ENCODE data around the gene RSAD2. TPM values are rescaled to one million over a fixed set of nuclear protein-coding genes. Genes with fewer than 3 reads are reported as not detected.

Gene RSAD2
- total RNA-seq, 2 experiments from 2014 or later, result 8.1 to 10.2 TPM

GRCh38 chr2:6864923-6865345, 12.6 kb upstream of the RSAD2 start:
- Mint-ChIP-seq H3K27me3 (peaks cover 7% of the 10 kb centered on the region), H3K36me3 (ENCODE audit: low read depth) (peaks cover 27% of the 10 kb centered on the region), H3K4me3 (peak overlapping the region; percentile 66), H3K4me1 (peaks cover 12% of the 10 kb centered on the region), H3K27ac (peak overlapping the region; percentile 72), H3K9me3 (ENCODE audit: low read depth) (peaks cover 4% of the 10 kb centered on the region)
- POLR2A ChIA-PET, result no interaction called here
- DNase-seq (peak; percentile 47), ATAC-seq (no peak)
- intact Hi-C loops (cut with DNase I, micrococcal nuclease), result loop anchor here (1.0 to 2.0 kb wide), 5 partner anchors 12 to 52 kb away; partner anchors contain the start of genes RNF144A (in 1 of the 2) and RSAD2 (in 1 of the 2)
- CTCF ChIA-PET, result interaction anchor here (0.7 to 6.9 kb wide), 6 partner anchors 13 to 195 kb away, joined by 3 to 59 read pairs (median 3); partner anchors contain the start of gene RSAD2

- peaks cover 7% of the 10 kb centered on the region for H3K27me3 Mint-ChIP-seq
- peaks cover 12% of the 10 kb centered on the region for H3K4me1 Mint-ChIP-seq
- ChIA-PET CTCF (interaction anchor here (0.6 to 6.9 kb wide), 9 partner anchors 12 to 194 kb away, joined by 3 to 59 read pairs (median 3); partner anchors contain the start of gene RSAD2), POLR2A (interaction anchor here (0.6 kb wide), 1 partner anchor 15 kb away, joined by 3 read pairs; no protein-coding TSS in a partner anchor)
- peak; percentile 89 for DNase-seq
- peak within 1 kb of the TSS; percentile 98 for H3K27ac Mint-ChIP-seq
- peaks cover 1% of the 10 kb centered on the region for H3K9me3 Mint-ChIP-seq (ENCODE audit: low read depth)
- peak within 1 kb of the TSS; percentile 93 for H3K4me3 Mint-ChIP-seq
- peaks cover 21% of the 10 kb centered on the region for H3K36me3 Mint-ChIP-seq (ENCODE audit: low read depth)
- peak; percentile 77 for ATAC-seq
- intact Hi-C loops (cut with DNase I, micrococcal nuclease), result loop anchor here (1.0 to 2.0 kb wide), 5 partner anchors 12 to 51 kb away; partner anchors contain the start of genes RNF144A (in 1 of the 2) and RSAD2 (in 1 of the 2)
These were observed 12.0 kb upstream of the RSAD2 start, which contains the start of gene CMPK2 for GRCh38 chr2:6865346-6866274. Gene CMPK2, minus strand, starts transcription at chr2:6865907. Its CDS starts 211 bp downstream, at chr2:6865696.

- DNase-seq, result peak; percentile 63
- Mint-ChIP-seq H3K27ac (peak overlapping the region; percentile 98), H3K4me1 (peaks cover 12% of the 10 kb centered on the region), H3K36me3 (ENCODE audit: low read depth) (peaks cover 14% of the 10 kb centered on the region), H3K9me3 (ENCODE audit: low read depth) (no peaks in the 10 kb centered on the region), H3K27me3 (peaks cover 7% of the 10 kb centered on the region), H3K4me3 (peak overlapping the region; percentile 93)
- ATAC-seq, result peak; percentile 65
- intact Hi-C loops (cut with DNase I, micrococcal nuclease), result no loop called here
- POLR2A ChIA-PET, result interaction anchor here (0.6 kb wide), 1 partner anchor 14 kb away, joined by 3 read pairs; no protein-coding TSS in a partner anchor
- CTCF ChIA-PET, result interaction anchor here (0.6 to 6.9 kb wide), 10 partner anchors 12 to 179 kb away, joined by 3 to 59 read pairs (median 4); partner anchors contain the start of gene RSAD2
These were observed 11.3 kb upstream of the RSAD2 start for GRCh38 chr2:6866275-6866671.

GRCh38 chr2:6866982-6867381, 10.6 kb upstream of the RSAD2 start:
- POLR2A ChIA-PET, result no interaction called here
- ATAC-seq (no peak), DNase-seq (no peak)
- Mint-ChIP-seq H3K9me3 (ENCODE audit: low read depth) (no peaks in the 10 kb centered on the region), H3K4me1 (peaks cover 15% of the 10 kb centered on the region), H3K27ac (peak overlapping the region; percentile 2), H3K27me3 (peaks cover 7% of the 10 kb centered on the region), H3K36me3 (ENCODE audit: low read depth) (peaks cover 7% of the 10 kb centered on the region), H3K4me3 (no peak overlapping the region)
- CTCF ChIA-PET, result interaction anchor here (0.8 to 6.9 kb wide), 10 partner anchors 11 to 178 kb away, joined by 3 to 59 read pairs (median 4); partner anchors contain the start of gene RSAD2
- intact Hi-C loops (cut with DNase I, micrococcal nuclease), result no loop called here

GRCh38 chr2:6872394-6872793, 5.2 kb upstream of the RSAD2 start:
- ChIA-PET POLR2A (interaction anchor here (0.6 kb wide), 1 partner anchor 33 kb away, joined by 4 read pairs; no protein-coding TSS in a partner anchor), CTCF (interaction anchor here (0.6 to 1.7 kb wide), 8 partner anchors 13 to 171 kb away, joined by 3 to 5 read pairs (median 3); no protein-coding TSS in a partner anchor)
- H3K9me3 Mint-ChIP-seq (ENCODE audit: low read depth), result peaks cover 11% of the 10 kb centered on the region
- no peak overlapping the region for H3K4me3 Mint-ChIP-seq
- peaks cover 46% of the 10 kb centered on the region for H3K4me1 Mint-ChIP-seq
- peak overlapping the region; percentile 84 for H3K27ac Mint-ChIP-seq
- intact Hi-C loops (cut with DNase I, micrococcal nuclease), result no loop called here
- ATAC-seq (peak; percentile 49), DNase-seq (no peak)
- H3K27me3 Mint-ChIP-seq, result no peaks in the 10 kb centered on the region
- peaks cover 11% of the 10 kb centered on the region for H3K36me3 Mint-ChIP-seq (ENCODE audit: low read depth)

GRCh38 chr2:6874032-6874431, 3.5 kb upstream of the RSAD2 start:
- Mint-ChIP-seq H3K4me1 (peaks cover 60% of the 10 kb centered on the region), H3K27ac (no peak overlapping the region), H3K36me3 (ENCODE audit: low read depth) (peaks cover 11% of the 10 kb centered on the region), H3K27me3 (no peaks in the 10 kb centered on the region), H3K9me3 (ENCODE audit: low read depth) (peaks cover 11% of the 10 kb centered on the region), H3K4me3 (no peak overlapping the region)
- ChIA-PET CTCF (interaction anchor here (0.6 to 0.7 kb wide), 2 partner anchors 26 to 171 kb away, joined by 3 to 4 read pairs; no protein-coding TSS in a partner anchor), POLR2A (no interaction called here)
- intact Hi-C loops (cut with DNase I, micrococcal nuclease), result no loop called here
- DNase-seq (no peak), ATAC-seq (no peak)

- Mint-ChIP-seq H3K27me3 (no peaks in the 10 kb centered on the region), H3K9me3 (ENCODE audit: low read depth) (peaks cover 11% of the 10 kb centered on the region), H3K4me3 (no peak overlapping the region), H3K4me1 (peaks cover 80% of the 10 kb centered on the region), H3K27ac (no peak overlapping the region), H3K36me3 (ENCODE audit: low read depth) (peaks cover 11% of the 10 kb centered on the region)
- DNase-seq, result no peak
- intact Hi-C loops (cut with DNase I, micrococcal nuclease), result loop anchor here (2.0 kb wide), 1 partner anchor 32 kb away; no protein-coding TSS in a partner anchor
- ATAC-seq, result no peak
- CTCF ChIA-PET, result interaction anchor here (0.6 to 6.0 kb wide), 6 partner anchors 9 to 181 kb away, joined by 3 to 59 read pairs (median 3); partner anchors contain the start of gene CMPK2
- POLR2A ChIA-PET, result no interaction called here
These were observed 1.3 kb upstream of the RSAD2 start for GRCh38 chr2:6876309-6876708.

GRCh38 chr2:6878549-6878948, 972 bp downstream of the RSAD2 start:
- H3K4me1 Mint-ChIP-seq, result peaks cover 68% of the 10 kb centered on the region
- ChIA-PET POLR2A (interaction anchor here (0.9 kb wide), 1 partner anchor 29 kb away, joined by 6 read pairs; no protein-coding TSS in a partner anchor), CTCF (interaction anchor here (1.6 to 6.0 kb wide), 4 partner anchors 12 to 166 kb away, joined by 6 to 59 read pairs (median 14); partner anchors contain the start of gene CMPK2)
- intact Hi-C loops (cut with DNase I, micrococcal nuclease), result no loop called here
- DNase-seq (no peak), ATAC-seq (no peak)
- H3K4me3 Mint-ChIP-seq, result peak overlapping the region; percentile 63
- H3K27me3 Mint-ChIP-seq, result no peaks in the 10 kb centered on the region
- peak overlapping the region; percentile 62 for H3K27ac Mint-ChIP-seq
- H3K9me3 Mint-ChIP-seq (ENCODE audit: low read depth), result peaks cover 3% of the 10 kb centered on the region
- peaks cover 4% of the 10 kb centered on the region for H3K36me3 Mint-ChIP-seq (ENCODE audit: low read depth)

- ATAC-seq (no peak), DNase-seq (no peak)
- Mint-ChIP-seq H3K4me1 (peaks cover 66% of the 10 kb centered on the region), H3K27me3 (no peaks in the 10 kb centered on the region), H3K27ac (peak overlapping the region; percentile 56), H3K36me3 (ENCODE audit: low read depth) (peaks cover 2% of the 10 kb centered on the region), H3K9me3 (ENCODE audit: low read depth) (peaks cover under 1% of the 10 kb centered on the region), H3K4me3 (peak overlapping the region; percentile 63)
- CTCF ChIA-PET, result interaction anchor here (0.7 to 6.0 kb wide), 7 partner anchors 8 to 588 kb away, joined by 3 to 59 read pairs (median 6); partner anchors contain the start of gene CMPK2
- POLR2A ChIA-PET, result interaction anchor here (0.6 to 0.9 kb wide), 2 partner anchors 10 to 28 kb away, joined by 4 to 6 read pairs; no protein-coding TSS in a partner anchor
- intact Hi-C loops (cut with DNase I, micrococcal nuclease), result no loop called here
These were observed 1.4 kb downstream of the RSAD2 start for GRCh38 chr2:6879011-6879410.

- Mint-ChIP-seq H3K36me3 (ENCODE audit: low read depth) (peaks cover 3% of the 10 kb centered on the region), H3K4me1 (peaks cover 60% of the 10 kb centered on the region), H3K4me3 (peak overlapping the region; percentile 48), H3K9me3 (ENCODE audit: low read depth) (no peaks in the 10 kb centered on the region), H3K27me3 (no peaks in the 10 kb centered on the region), H3K27ac (peak overlapping the region; percentile 80)
- intact Hi-C loops (cut with DNase I, micrococcal nuclease), result no loop called here
- CTCF ChIA-PET, result interaction anchor here (0.7 to 6.0 kb wide), 7 partner anchors 9 to 164 kb away, joined by 3 to 59 read pairs (median 6); partner anchors contain the start of gene CMPK2
- ATAC-seq, result no peak
- DNase-seq, result no peak
- POLR2A ChIA-PET, result interaction anchor here (0.6 kb wide), 1 partner anchor 14 kb away, joined by 3 read pairs; no protein-coding TSS in a partner anchor
These were observed 2.7 kb downstream of the RSAD2 start for GRCh38 chr2:6880200-6880733.

All from activated CD4-positive, alpha-beta T cell treated with anti-CD3 and anti-CD28 coated beads for 36 hours (primary cell).